Peyer's patch (tissue), 4 donors: ENCODE measurements around the gene PCSK2. TPM values are rescaled to one million over a fixed set of nuclear protein-coding genes. Genes with fewer than 3 reads are reported as not detected.
A peak's percentile ranks its signal among the peaks of the same experiment; 100 is the strongest.

Experiments
- DNase-seq, 3 donors: peaks; one replicate each; pipeline ENCODE4 v3.0.0-alpha.2; 2017 to 2019
- H3K27ac ChIP-seq, 4 donors: fragments of 200-600 bp; sonication (generic); one replicate each; pipeline ENCODE4 v1.5.1; 2016 to 2019
- H3K27me3 ChIP-seq, 2 donors: fragments of 200-600 bp; sonication (generic); one replicate each; pipeline ENCODE4 v1.5.1; 2019
- H3K36me3 ChIP-seq, 3 donors: fragments of 200-600 bp; sonication (generic); one replicate each; pipeline ENCODE4 v1.5.1; 2016 to 2019
- H3K4me1 ChIP-seq, 4 donors: fragments of 200-600 bp; sonication (generic); one replicate each; pipeline ENCODE4 v1.5.1; 2016 to 2019
- H3K4me3 ChIP-seq, 4 donors: fragments of 200-600 bp; sonication (generic); 1 replicate in 3 of 4; 2 replicates in 1 of 4; pipeline ENCODE4 v1.5.1; 2016 to 2019; ENCODE audit warnings: mild to moderate bottlenecking in 1 of 4
- H3K9me3 ChIP-seq, 4 donors: fragments of 200-600 bp; sonication (generic); one replicate each; pipeline ENCODE4 v1.5.1; 2016 to 2019; ENCODE audit warnings: mild to moderate bottlenecking in 1 of 4
- CTCF ChIP-seq, 6 experiments: fragments of 450-650 bp in 4 of 6; fragments of 200-600 bp in 2 of 6; sonication (generic) in 1 of 6; IDR thresholded peaks; one replicate each; pipeline ENCODE4 v1.5.1; 2017 to 2019; ENCODE audit warnings: antibody characterized with exemption in 6 of 6, mild to moderate bottlenecking in 3 of 6, moderate library complexity in 1 of 6
- POLR2A ChIP-seq, 2 donors: fragments of 450-650 bp; IDR thresholded peaks; one replicate each; pipeline ENCODE4 v1.5.1; 2017; ENCODE audit warnings: antibody characterized with exemption in 2 of 2, mild to moderate bottlenecking in 2 of 2, moderate library complexity in 2 of 2
- small RNA-seq, 2 donors: library from RNA; depleted of rRNA; stranded (forward); fragments of <200 nt; gene quantifications; one replicate each; pipeline ENCODE3, GENCODE V24; 2016
- total RNA-seq, 4 donors: library from RNA; depleted of rRNA; stranded (reverse); fragments of >200 nt; gene quantifications; one replicate each; pipeline ENCODE4 v1.1.0, GENCODE V29; 2016

Gene PCSK2
- total RNA-seq, 4 donors from 2014 or later, result 0.18 to 0.80 (median 0.57) TPM; not detected in 1

DNA sequence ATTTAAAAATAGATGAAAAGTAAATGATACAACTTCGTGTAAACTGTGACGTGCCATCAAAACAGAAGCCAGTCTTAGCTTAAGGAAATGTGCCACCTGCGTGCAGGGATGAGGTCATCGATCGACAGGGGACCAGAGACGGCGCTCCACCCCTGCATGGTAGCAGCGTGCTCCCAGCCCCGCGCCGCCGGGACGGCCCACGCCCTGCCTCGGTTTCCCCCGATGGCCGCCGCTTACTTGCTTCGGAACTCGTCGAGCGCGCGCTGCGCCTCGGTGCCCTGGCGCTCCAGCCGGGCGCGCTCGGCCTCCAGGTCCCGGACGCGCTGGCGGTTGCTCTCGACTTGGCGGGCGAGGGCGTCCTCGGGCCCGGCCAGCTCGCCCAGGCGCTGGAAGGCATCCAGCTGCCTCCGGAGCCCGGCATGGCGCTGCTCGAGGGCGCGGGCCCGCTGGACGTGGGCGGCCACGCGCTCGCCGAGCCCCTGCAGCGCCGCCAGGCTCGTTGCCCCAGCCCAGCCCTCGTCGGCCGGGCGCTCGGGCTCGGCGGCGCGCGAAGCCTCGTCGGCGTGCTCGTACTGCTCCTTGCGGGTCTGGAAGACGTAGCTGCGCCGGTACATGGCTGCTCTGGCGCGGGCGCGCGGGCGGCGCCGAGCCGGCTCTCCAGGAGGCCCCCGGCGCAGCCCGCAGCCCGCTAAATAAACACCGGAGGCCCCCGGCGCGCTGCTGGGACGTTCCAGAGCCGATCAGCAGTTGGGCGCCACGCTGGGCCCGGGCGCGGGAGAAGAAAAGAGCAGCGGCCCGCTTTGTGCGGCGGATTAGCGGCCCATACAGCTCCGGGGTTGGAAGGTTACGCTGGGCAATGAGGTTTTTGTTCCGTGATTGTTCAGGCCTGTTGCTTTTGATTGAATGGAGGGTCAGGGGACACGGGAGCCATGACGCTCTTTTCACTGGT is 304.1 kb downstream of the PCSK2 start, which contains the start of gene BFSP1:
BFSP1 (minus strand) TSS at position 664 of the 949 bp plus-strand sequence; CDS start at position 614, 50 bp downstream.
- peak in 2 of 3 donors; percentile 52 to 68 for DNase-seq
- Histone ChIP-seq H3K36me3 (no peaks in the 10 kb centered on the region), H3K27ac (peak within 1 kb of the TSS in 2 of 4 donors; percentile 9 to 70), H3K27me3 (no peaks in the 10 kb centered on the region), H3K4me1 (peaks cover 0 to 13% (median 4%) of the 10 kb centered on the region in 4 donors), H3K4me3 (peak within 1 kb of the TSS; percentile 32 to 66 (median 52)), H3K9me3 (no peaks in the 10 kb centered on the region)
- TF ChIP-seq CTCF (IDR thresholded peaks at IDR 0.05), result no peak
- TF ChIP-seq POLR2A (IDR thresholded peaks at IDR 0.05), result no peak

DNA sequence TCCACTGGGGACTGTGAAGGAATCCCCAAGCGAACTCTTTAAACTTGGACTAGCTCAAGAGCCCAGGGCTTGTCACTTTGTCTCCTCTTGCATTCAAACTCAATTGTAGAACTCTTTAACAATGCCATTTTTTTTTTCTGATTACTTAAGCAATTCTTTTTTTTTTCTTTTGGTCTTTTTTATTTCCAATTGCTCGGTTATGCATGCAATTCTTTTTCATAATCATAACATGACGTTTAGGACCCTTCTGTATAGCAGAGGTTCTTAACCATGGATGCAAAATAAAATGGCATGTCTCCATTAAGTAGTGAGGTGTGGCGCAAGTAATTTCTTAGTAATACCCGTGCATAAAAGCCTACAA is 304.8 kb downstream of the PCSK2 start:
- DNase-seq, result no peak
- peak overlapping the region in 2 of 4 donors; percentile 9 to 70 for H3K27ac ChIP-seq

DNA sequence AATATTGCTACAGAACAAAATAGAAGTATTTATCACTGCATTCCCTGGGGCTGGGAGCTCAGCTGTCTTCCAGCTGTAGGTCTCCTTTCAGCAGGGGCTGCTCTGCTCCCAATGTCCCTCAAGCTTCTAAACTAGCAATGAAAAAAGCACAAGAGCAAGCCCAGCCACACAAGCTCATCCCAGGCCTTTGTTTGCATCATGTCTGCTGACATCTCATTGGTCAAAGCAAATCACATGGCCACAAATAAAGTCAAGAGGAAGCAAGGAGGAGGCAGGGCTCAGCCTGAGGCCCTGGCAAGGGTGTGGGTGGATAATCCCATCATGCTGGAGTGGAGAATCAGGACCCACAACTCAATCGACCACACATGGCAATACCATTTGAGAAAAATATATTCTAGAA is 306.6 kb downstream of the PCSK2 start:
- no peaks in the 10 kb centered on the region for H3K27me3 ChIP-seq
- no peak overlapping the region for H3K4me3 ChIP-seq
- no peak overlapping the region for H3K27ac ChIP-seq
- peaks cover 0 to 13% (median 4%) of the 10 kb centered on the region in 4 donors for H3K4me1 ChIP-seq
- TF ChIP-seq POLR2A (IDR thresholded peaks at IDR 0.05) (no peak), CTCF (IDR thresholded peaks at IDR 0.05) (no peak)
- no peaks in the 10 kb centered on the region for H3K36me3 ChIP-seq
- DNase-seq, result no peak
- no peaks in the 10 kb centered on the region for H3K9me3 ChIP-seq

More for the DNA sequence above, 304.8 kb downstream of the PCSK2 start:
- no peaks in the 10 kb centered on the region for H3K9me3 ChIP-seq
- no peak for TF ChIP-seq CTCF (IDR thresholded peaks at IDR 0.05)
- no peak for TF ChIP-seq POLR2A (IDR thresholded peaks at IDR 0.05)
- peaks cover 0 to 13% (median 4%) of the 10 kb centered on the region in 4 donors for H3K4me1 ChIP-seq
- H3K27me3 ChIP-seq, result no peaks in the 10 kb centered on the region
- H3K36me3 ChIP-seq, result no peaks in the 10 kb centered on the region
- H3K4me3 ChIP-seq, result peak overlapping the region in 3 of 4 donors; percentile 32 to 66 (median 59)

- DNase-seq, result no peak
- no peaks in the 10 kb centered on the region for H3K27me3 ChIP-seq
- H3K36me3 ChIP-seq, result no peaks in the 10 kb centered on the region
- no peak overlapping the region for H3K4me3 ChIP-seq
- H3K27ac ChIP-seq, result no peak overlapping the region
- no peaks in the 10 kb centered on the region for H3K9me3 ChIP-seq
- no peak for TF ChIP-seq POLR2A (IDR thresholded peaks at IDR 0.05)
- no peak for TF ChIP-seq CTCF (IDR thresholded peaks at IDR 0.05)
- peaks cover 0 to 13% (median 4%) of the 10 kb centered on the region in 4 donors for H3K4me1 ChIP-seq
Measured at GRCh38 chr20:17534077-17534476, 307.2 kb downstream of the PCSK2 start.

Small RNAs within 50 kb of the gene (small RNA-seq; reads per million reads assigned to genes)
- 0 reads per million in 2 donors for gene AL359511.1
- 0 reads per million in 2 donors for gene RNU1-131P
- 0 reads per million in 2 donors for gene RNU6-27P
